OCI-LY7 (cell line): ENCODE measurements around the gene MAMLD1. TPM values are rescaled to one million over a fixed set of nuclear protein-coding genes. Genes with fewer than 3 reads are reported as not detected.

Experiments
- BruUV-seq: library from RNA; stranded (reverse); fragments of 400-500 nt; replicated peaks from 2 replicates; lab custom pipeline; 2021; lab: Mats Ljungman, UMichigan
- CTCF ChIA-PET: fragments of 300-600 bp; sonication (Branson Sonifier 250); formaldehyde crosslinking; loops from one replicate; lab custom pipeline; 2022; ENCODE audit warnings: antibody characterized with exemption; ENCODE audit not compliant: unreplicated experiment; lab: Charles Lee
- POLR2A ChIA-PET: fragments of 300-600 bp; sonication (Branson Sonifier 250); formaldehyde crosslinking; loops from one replicate; lab custom pipeline; 2022; ENCODE audit warnings: antibody characterized with exemption; lab: Charles Lee
- DNase-seq: peaks from one replicate; pipeline ENCODE4 v3.0.0-alpha.2; 2015; ENCODE audit warnings: low spot score
- H2AFZ ChIP-seq: fragments of 200-600 bp; sonication (generic), shearing (Covaris generic); 2 replicates; pipeline ENCODE4 v1.6.1; 2014; ENCODE audit warnings: mild to moderate bottlenecking, antibody characterized with exemption, low read length, moderate library complexity
- H3K27ac ChIP-seq: fragments of 200-600 bp; sonication (generic); 2 replicates; pipeline ENCODE4 v1.5.1; 2014; ENCODE audit warnings: mixed run types, low read depth, mild to moderate bottlenecking, moderate library complexity, low read length, inconsistent platforms; ENCODE audit not compliant: poor library complexity, severe bottlenecking
- H3K36me3 ChIP-seq: fragments of 200-600 bp; sonication (generic); 2 replicates; pipeline ENCODE4 v1.6.1; 2014; ENCODE audit warnings: mild to moderate bottlenecking, antibody characterized with exemption, low read length, moderate library complexity, mixed read lengths; ENCODE audit not compliant: insufficient read depth
- H3K4me1 ChIP-seq: fragments of 200-600 bp; sonication (generic); 2 replicates; pipeline ENCODE4 v1.5.1; 2014; ENCODE audit warnings: mild to moderate bottlenecking, low read length; ENCODE audit not compliant: insufficient read depth, poor library complexity, severe bottlenecking
- H3K4me2 ChIP-seq: fragments of 200-600 bp; sonication (generic); 2 replicates; pipeline ENCODE4 v1.6.1; 2014; ENCODE audit warnings: mild to moderate bottlenecking, low read length
- H3K4me3 ChIP-seq: fragments of 200-600 bp; sonication (generic); 2 replicates; pipeline ENCODE4 v1.5.1; 2014; ENCODE audit warnings: mild to moderate bottlenecking, low read depth, low read length; ENCODE audit not compliant: poor library complexity, severe bottlenecking
- H3K79me2 ChIP-seq: fragments of 200-600 bp; sonication (generic); 2 replicates; pipeline ENCODE4 v1.6.1; 2016; ENCODE audit warnings: low read depth, mild to moderate bottlenecking, low read length, moderate library complexity, mixed read lengths; ENCODE audit not compliant: insufficient read depth
- H3K9me2 ChIP-seq: fragments of 200-600 bp; sonication (generic); 2 replicates; pipeline ENCODE4 v1.6.1; 2016; ENCODE audit warnings: mild to moderate bottlenecking, low read length, mixed read lengths; ENCODE audit not compliant: insufficient read depth
- H3K9me3 ChIP-seq: fragments of 200-600 bp; sonication (generic); 2 replicates; pipeline ENCODE4 v1.6.1; 2014; ENCODE audit warnings: mild to moderate bottlenecking, mixed run types, low read length, mixed read lengths
- H4K20me1 ChIP-seq: fragments of 200-600 bp; sonication (generic); 2 replicates; pipeline ENCODE4 v1.6.1; 2014; ENCODE audit warnings: mild to moderate bottlenecking, antibody characterized with exemption, low read length, moderate library complexity, mixed read lengths; ENCODE audit not compliant: insufficient read depth
- EZH2phosphoT487 ChIP-seq: fragments of 200-600 bp; sonication (generic); IDR thresholded peaks from 2 replicates; pipeline ENCODE4 v1.6.1; 2018; ENCODE audit warnings: low read depth, borderline replicate concordance, mild to moderate bottlenecking, mixed run types, antibody characterized with exemption, low read length, moderate library complexity, mixed read lengths
- intact Hi-C: fragments of 100-400 bp; cut with micrococcal nuclease; formaldehyde crosslinking; loops from one replicate; pipeline ENCODE4 v1.10.0; 2022; ENCODE audit not compliant: unreplicated experiment
- total RNA-seq, 2 experiments: library from RNA; depleted of rRNA in 1 of 2; stranded (reverse); fragments of >200 nt in 1 of 2; shearing (Covaris generic) in 1 of 2; gene quantifications; 2 replicates each; pipeline ENCODE4 v1.2.3, GENCODE V29; 2014 to 2022
- TF ChIP-seq, protein P1 (sequence below): fragments of 200-600 bp; sonication (generic); conservative IDR thresholded peaks from 2 replicates; pipeline ENCODE4 v1.5.1; 2014; ENCODE audit warnings: mild to moderate bottlenecking, antibody characterized with exemption, low read length, moderate library complexity, mixed read lengths

The MAMLD1 gene
- total RNA-seq, 2 experiments from 2014 or later = not detected

DNA sequence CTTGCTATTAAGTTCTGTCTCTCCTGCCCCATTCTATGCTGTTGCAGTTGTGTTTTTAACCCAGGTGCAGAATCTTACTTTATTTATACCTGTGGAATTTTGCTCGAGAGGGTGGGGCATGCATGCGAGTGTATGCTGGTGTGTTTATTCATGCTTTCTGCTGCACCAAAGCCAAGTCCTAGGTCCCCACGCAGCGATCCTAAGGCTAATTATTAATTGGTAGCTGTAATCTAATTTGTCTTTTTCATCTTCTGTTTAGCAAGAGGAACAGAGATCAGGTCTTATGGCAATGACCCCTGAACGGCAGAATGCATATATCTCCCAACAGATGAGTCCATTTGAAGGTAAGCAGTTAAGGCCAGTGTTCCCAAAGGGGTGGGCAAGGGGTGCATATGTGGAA, 146.6 kb downstream of the MAMLD1 start:
- no peak overlapping the region for H2AFZ ChIP-seq
- BruUV-seq = no TSS peak
- no peaks in the 10 kb centered on the region for H3K9me2 ChIP-seq
- H4K20me1 ChIP-seq = no peaks in the 10 kb centered on the region
- ChIA-PET POLR2A (no interaction called here), CTCF (interaction anchor here (0.6 kb wide), 1 partner anchor 19 kb away, joined by 5 read pairs; no protein-coding TSS in a partner anchor)
- H3K4me2 ChIP-seq = no peak overlapping the region
- H3K4me1 ChIP-seq = no peaks in the 10 kb centered on the region
- TF ChIP-seq EZH2phosphoT487 = no peak
- TF ChIP-seq, protein P1, sequence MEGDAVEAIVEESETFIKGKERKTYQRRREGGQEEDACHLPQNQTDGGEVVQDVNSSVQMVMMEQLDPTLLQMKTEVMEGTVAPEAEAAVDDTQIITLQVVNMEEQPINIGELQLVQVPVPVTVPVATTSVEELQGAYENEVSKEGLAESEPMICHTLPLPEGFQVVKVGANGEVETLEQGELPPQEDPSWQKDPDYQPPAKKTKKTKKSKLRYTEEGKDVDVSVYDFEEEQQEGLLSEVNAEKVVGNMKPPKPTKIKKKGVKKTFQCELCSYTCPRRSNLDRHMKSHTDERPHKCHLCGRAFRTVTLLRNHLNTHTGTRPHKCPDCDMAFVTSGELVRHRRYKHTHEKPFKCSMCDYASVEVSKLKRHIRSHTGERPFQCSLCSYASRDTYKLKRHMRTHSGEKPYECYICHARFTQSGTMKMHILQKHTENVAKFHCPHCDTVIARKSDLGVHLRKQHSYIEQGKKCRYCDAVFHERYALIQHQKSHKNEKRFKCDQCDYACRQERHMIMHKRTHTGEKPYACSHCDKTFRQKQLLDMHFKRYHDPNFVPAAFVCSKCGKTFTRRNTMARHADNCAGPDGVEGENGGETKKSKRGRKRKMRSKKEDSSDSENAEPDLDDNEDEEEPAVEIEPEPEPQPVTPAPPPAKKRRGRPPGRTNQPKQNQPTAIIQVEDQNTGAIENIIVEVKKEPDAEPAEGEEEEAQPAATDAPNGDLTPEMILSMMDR = no peak
- no peak overlapping the region for H3K27ac ChIP-seq
- H3K4me3 ChIP-seq = no peak overlapping the region
- DNase-seq = no peak
- no peaks in the 10 kb centered on the region for H3K36me3 ChIP-seq
- H3K9me3 ChIP-seq = no peaks in the 10 kb centered on the region
- intact Hi-C loops = no loop called here
- no peaks in the 10 kb centered on the region for H3K79me2 ChIP-seq

DNA sequence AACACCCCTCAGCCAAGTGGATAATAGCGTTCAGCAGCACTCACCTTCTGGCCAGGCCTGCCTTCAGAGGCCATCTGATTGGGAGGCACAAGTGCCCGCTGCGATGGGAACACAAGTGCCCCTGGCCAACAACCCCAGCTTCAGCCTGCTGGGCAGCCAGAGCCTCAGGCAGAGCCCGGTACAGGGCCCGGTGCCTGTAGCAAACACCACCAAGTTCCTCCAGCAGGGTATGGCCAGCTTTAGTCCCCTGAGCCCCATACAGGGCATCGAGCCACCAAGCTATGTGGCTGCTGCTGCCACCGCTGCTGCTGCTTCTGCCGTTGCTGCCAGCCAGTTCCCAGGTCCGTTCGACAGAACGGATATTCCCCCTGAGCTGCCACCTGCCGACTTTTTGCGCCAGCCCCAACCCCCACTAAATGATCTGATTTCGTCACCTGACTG, 149.4 kb downstream of the MAMLD1 start:
- intact Hi-C loops = no loop called here

DNA sequence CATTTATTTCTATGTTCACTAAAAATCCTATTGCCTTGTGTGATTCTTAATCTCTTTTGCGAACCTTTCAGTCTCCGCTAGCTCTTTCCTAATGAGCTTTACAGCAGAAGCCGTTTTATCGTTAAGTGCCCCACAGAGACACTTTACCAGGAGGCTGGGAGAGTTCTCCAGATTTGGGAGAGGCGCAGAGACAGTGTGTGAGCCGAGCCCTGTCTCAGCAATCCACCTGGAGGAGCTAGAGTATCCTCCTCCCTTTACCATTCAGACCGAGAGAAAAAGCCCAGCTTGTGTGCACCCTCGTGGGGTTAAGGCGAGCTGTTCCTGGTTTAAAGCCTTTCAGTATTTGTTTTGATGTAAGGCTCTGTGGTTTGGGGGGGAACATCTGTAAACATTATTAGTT, 150.4 kb downstream of the MAMLD1 start:
- BruUV-seq = no TSS peak
- H4K20me1 ChIP-seq = no peaks in the 10 kb centered on the region
- H3K36me3 ChIP-seq = no peaks in the 10 kb centered on the region
- H3K4me3 ChIP-seq = no peak overlapping the region
- DNase-seq = no peak
- no peaks in the 10 kb centered on the region for H3K9me3 ChIP-seq
- H3K27ac ChIP-seq = no peak overlapping the region
- no peaks in the 10 kb centered on the region for H3K79me2 ChIP-seq
- H3K4me1 ChIP-seq = no peaks in the 10 kb centered on the region
- H2AFZ ChIP-seq = no peak overlapping the region
- H3K9me2 ChIP-seq = no peaks in the 10 kb centered on the region
- intact Hi-C loops = no loop called here
- ChIA-PET CTCF (no interaction called here), POLR2A (interaction anchor here (0.7 kb wide), 1 partner anchor 207 kb away, joined by 3 read pairs; no protein-coding TSS in a partner anchor)
- H3K4me2 ChIP-seq = no peak overlapping the region
- no peak for TF ChIP-seq EZH2phosphoT487
- TF ChIP-seq, protein P1 = no peak

More for the DNA sequence above, 149.4 kb downstream of the MAMLD1 start:
- no TSS peak for BruUV-seq
- TF ChIP-seq EZH2phosphoT487 = no peak
- TF ChIP-seq, protein P1 = no peak
- DNase-seq = no peak
- no peak overlapping the region for H3K27ac ChIP-seq
- no peaks in the 10 kb centered on the region for H3K36me3 ChIP-seq
- H3K9me3 ChIP-seq = no peaks in the 10 kb centered on the region
- H3K4me2 ChIP-seq = no peak overlapping the region
- no peaks in the 10 kb centered on the region for H3K9me2 ChIP-seq
- ChIA-PET POLR2A (no interaction called here), CTCF (no interaction called here)
- no peaks in the 10 kb centered on the region for H4K20me1 ChIP-seq
- H2AFZ ChIP-seq = no peak overlapping the region
- no peak overlapping the region for H3K4me3 ChIP-seq
- H3K4me1 ChIP-seq = no peaks in the 10 kb centered on the region
- H3K79me2 ChIP-seq = no peaks in the 10 kb centered on the region
